ENCODE measurements around the gene ANKS1A.

Gene ANKS1A

DNA sequence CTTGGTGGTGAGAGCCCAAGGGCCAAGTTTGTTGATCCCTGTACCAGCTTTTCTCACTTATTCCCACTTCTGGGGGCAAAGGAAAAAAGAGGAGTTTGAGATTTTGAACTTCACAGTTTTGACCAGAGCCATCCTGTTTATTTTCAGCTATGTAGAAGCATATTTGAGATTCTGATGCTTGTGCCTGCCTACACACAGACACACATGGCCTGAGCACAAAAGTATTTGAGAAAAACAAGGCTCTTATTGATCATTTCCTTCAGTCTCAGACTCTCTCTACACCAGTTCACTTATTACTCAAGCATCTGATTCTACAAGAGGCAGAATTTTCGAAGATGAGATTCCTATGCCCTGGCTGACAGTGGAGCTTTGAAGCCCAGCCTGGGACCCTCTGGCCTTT lies 151.3 kb downstream of the ANKS1A start:
- Histone ChIP-seq H3K4me2 (ENCODE audit: low read length) (no peak overlapping the region), H4K20me1 (ENCODE audit: control insufficient read depth, insufficient read depth, low read depth, low read length) (no peaks in the 10 kb centered on the region), H3K4me3 (ENCODE audit: low read length) (no peak overlapping the region), H3K27me3 (ENCODE audit: control insufficient read depth, low read length) (no peaks in the 10 kb centered on the region), H3K4me1 (ENCODE audit: control insufficient read depth, low read length) (0 out of 2 replicates have a peak, but pooled peaks cover 3% of the 10 kb centered on the region), H3K9me3 (ENCODE audit: control insufficient read depth, insufficient read depth, low read length) (no peaks in the 10 kb centered on the region), H3K9me2 (replicated peaks; ENCODE audit: control insufficient read depth, low read length) (no peaks in the 10 kb centered on the region), H3K36me3 (ENCODE audit: control insufficient read depth, low read length) (no peaks in the 10 kb centered on the region), H3F3A (ENCODE audit: control insufficient read depth, insufficient read depth) (no peaks in the 10 kb centered on the region), H3K79me2 (ENCODE audit: control insufficient read depth, low read length) (no peaks in the 10 kb centered on the region), H3K27ac (ENCODE audit: low read depth, low read length) (no peak overlapping the region)
- no peak for TF ChIP-seq EZH2phosphoT487 (IDR thresholded peaks at IDR 0.05; ENCODE audit: borderline replicate concordance, low read length)
- TF ChIP-seq, protein P1, sequence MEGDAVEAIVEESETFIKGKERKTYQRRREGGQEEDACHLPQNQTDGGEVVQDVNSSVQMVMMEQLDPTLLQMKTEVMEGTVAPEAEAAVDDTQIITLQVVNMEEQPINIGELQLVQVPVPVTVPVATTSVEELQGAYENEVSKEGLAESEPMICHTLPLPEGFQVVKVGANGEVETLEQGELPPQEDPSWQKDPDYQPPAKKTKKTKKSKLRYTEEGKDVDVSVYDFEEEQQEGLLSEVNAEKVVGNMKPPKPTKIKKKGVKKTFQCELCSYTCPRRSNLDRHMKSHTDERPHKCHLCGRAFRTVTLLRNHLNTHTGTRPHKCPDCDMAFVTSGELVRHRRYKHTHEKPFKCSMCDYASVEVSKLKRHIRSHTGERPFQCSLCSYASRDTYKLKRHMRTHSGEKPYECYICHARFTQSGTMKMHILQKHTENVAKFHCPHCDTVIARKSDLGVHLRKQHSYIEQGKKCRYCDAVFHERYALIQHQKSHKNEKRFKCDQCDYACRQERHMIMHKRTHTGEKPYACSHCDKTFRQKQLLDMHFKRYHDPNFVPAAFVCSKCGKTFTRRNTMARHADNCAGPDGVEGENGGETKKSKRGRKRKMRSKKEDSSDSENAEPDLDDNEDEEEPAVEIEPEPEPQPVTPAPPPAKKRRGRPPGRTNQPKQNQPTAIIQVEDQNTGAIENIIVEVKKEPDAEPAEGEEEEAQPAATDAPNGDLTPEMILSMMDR (IDR thresholded peaks at IDR 0.05; ENCODE audit: low read depth, low read length, poor library complexity, severe bottlenecking): no peak

DNA sequence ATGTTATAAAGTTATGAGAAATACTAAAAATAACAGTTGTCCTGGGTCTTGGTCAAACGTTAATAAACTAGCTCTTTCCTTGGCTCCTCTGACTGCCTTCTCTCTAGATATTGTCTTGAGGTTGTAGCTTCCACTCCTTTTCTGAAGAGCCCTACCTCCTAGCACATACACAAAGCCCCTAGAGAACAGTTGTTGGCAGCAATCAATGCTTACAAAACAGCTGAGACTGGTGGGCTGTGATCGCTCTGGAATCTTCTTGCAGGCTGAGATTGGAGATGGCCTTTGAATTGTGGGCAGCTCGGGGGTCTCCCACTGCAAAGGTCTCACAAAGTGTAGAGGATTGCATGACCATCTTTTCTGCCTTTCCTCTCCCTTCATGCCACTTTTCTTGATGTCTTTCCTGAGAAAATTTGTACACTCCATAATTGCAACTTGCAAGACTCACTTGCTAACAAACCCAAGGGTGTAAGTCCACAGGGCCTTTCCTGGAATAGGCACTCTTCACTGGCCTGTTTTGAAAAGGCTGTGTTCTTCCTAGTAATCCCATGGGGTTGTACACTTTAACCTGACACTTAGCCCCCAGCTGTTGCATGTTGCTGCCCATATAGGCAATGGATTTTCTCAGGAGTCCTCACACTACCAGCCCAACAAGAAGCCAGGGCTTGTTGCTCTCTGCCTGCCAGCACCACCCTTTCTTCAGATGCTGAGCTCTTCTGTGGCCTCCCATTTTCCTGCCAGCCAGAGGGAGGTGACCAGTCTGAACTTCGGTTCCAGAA lies 152.2 kb downstream of the ANKS1A start:
- Histone ChIP-seq H3K27ac (ENCODE audit: low read depth, low read length) (no peak overlapping the region), H3K4me3 (ENCODE audit: low read length) (no peak overlapping the region), H3K4me2 (ENCODE audit: low read length) (no peak overlapping the region), H3K4me1 (ENCODE audit: control insufficient read depth, low read length) (0 out of 2 replicates have a peak, but pooled peaks cover 3% of the 10 kb centered on the region), H3K27me3 (ENCODE audit: control insufficient read depth, low read length) (no peaks in the 10 kb centered on the region), H3K9me2 (replicated peaks; ENCODE audit: control insufficient read depth, low read length) (no peaks in the 10 kb centered on the region), H3K79me2 (ENCODE audit: control insufficient read depth, low read length) (no peaks in the 10 kb centered on the region), H3K36me3 (ENCODE audit: control insufficient read depth, low read length) (no peaks in the 10 kb centered on the region), H3K9me3 (ENCODE audit: control insufficient read depth, insufficient read depth, low read length) (no peaks in the 10 kb centered on the region), H4K20me1 (ENCODE audit: control insufficient read depth, insufficient read depth, low read depth, low read length) (no peaks in the 10 kb centered on the region), H3F3A (ENCODE audit: control insufficient read depth, insufficient read depth) (no peaks in the 10 kb centered on the region)
- TF ChIP-seq, protein P1 (IDR thresholded peaks at IDR 0.05; ENCODE audit: low read depth, low read length, poor library complexity, severe bottlenecking): no peak
- TF ChIP-seq EZH2phosphoT487 (IDR thresholded peaks at IDR 0.05; ENCODE audit: borderline replicate concordance, low read length): no peak

DNA sequence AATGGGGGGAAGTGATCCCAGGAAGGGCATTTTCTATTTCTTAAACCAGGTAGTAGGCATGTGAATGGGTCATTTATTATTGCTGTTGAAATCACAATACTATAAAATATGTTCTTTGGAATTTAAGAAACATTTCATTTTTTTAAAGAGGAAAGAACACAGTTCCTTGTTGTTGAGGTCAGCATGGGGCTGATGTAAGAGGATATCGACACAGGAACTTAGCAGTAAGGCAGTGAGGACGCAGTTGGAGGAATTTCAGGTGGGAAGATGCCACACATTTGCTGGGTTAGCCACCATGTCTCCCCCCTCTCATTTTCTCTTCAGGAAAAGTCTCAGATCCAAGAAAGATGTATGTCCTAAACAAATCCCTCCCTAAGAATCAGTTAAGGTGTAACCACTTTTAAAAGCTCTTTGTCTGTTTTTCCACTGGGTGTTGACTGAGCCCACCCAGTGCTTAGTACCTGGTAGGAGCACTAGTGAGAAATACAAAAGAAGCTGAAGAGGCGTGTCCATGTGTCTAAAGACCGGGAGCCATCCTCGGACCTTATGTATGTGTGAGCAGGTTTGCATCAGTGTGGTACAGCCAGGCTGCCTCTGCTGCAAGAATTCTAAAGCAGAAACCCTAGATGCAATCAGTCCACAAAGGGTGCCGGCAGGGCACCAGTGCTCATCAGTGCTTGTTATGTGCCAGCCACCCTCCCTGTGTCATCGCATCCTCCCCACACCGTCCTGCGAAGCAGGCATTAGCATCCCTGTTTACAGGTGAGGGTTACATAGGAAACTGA lies 153.2 kb downstream of the ANKS1A start:
- Histone ChIP-seq H3K27me3 (ENCODE audit: control insufficient read depth, low read length) (no peaks in the 10 kb centered on the region), H3F3A (ENCODE audit: control insufficient read depth, insufficient read depth) (no peaks in the 10 kb centered on the region), H3K9me2 (replicated peaks; ENCODE audit: control insufficient read depth, low read length) (no peaks in the 10 kb centered on the region), H3K4me3 (ENCODE audit: low read length) (no peak overlapping the region), H3K4me1 (ENCODE audit: control insufficient read depth, low read length) (no peaks in the 10 kb centered on the region), H3K36me3 (ENCODE audit: control insufficient read depth, low read length) (no peaks in the 10 kb centered on the region), H4K20me1 (ENCODE audit: control insufficient read depth, insufficient read depth, low read depth, low read length) (no peaks in the 10 kb centered on the region), H3K4me2 (ENCODE audit: low read length) (no peak overlapping the region), H3K79me2 (ENCODE audit: control insufficient read depth, low read length) (no peaks in the 10 kb centered on the region), H3K9me3 (ENCODE audit: control insufficient read depth, insufficient read depth, low read length) (no peaks in the 10 kb centered on the region), H3K27ac (ENCODE audit: low read depth, low read length) (no peak overlapping the region)
- TF ChIP-seq, protein P1 (IDR thresholded peaks at IDR 0.05; ENCODE audit: low read depth, low read length, poor library complexity, severe bottlenecking): no peak
- no peak for TF ChIP-seq EZH2phosphoT487 (IDR thresholded peaks at IDR 0.05; ENCODE audit: borderline replicate concordance, low read length)
